NCI-H1105 (cell line): ENCODE data around the gene FOXO1.
"Not testable (repeated sequence)": the region's sequence is repeated elsewhere in the genome, so short reads cannot be mapped to it uniquely, and the experiment has no call there.

Experiments used
- DNase-seq: peaks from one replicate; lab custom pipeline; 2025; lab: John Stamatoyannopoulos, UW

The FOXO1 gene

DNA sequence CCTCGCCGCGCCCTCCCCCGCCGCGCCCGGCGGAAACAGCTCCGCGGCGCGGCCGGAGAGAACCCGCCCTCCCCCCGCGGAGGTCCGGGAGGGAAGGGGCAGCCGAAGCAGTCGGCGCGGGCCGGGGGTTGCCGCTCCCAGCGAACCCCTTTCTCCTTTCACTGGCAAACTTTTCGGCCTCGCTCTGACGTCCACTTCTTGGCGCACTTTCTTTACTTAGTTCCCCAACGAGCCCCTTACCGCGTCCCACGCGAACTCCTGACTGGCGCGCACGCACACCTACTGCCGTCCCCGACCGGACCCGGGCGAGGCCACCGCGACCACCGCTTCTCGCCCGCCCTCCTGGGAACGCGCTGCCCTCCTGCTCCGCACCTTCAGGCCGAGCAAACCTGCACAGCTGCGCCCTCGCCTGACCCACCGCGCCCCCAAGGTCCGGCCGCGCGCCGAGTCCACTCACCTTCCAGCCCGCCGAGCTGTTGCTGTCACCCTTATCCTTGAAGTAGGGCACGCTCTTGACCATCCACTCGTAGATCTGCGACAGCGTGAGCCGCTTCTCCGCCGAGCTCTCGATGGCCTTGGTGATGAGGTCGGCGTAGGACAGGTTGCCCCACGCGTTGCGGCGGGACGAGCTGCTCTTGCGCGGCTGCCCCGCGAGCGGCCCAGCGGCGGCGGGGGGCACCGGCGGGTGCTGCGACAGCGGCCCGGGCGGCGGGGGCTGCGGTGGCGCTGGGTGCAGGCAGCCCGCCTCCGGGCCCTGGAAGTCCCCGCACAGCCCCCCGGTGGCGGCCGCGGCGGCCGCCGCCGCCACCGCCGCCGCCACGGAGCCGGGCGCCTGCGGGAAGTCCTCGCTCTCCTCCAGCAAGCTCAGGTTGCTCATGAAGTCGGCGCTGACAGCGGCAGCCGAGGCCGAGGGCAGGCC, 1.1 kb downstream of the FOXO1 start:
- peak; percentile 29 for DNase-seq

- no peak for DNase-seq
Measured at GRCh38 chr13:40664350-40665125, 1.9 kb downstream of the FOXO1 start.

GRCh38 chr13:40664100-40664349, 2.4 kb downstream of the FOXO1 start:
- not testable (repeated sequence) for DNase-seq

DNA sequence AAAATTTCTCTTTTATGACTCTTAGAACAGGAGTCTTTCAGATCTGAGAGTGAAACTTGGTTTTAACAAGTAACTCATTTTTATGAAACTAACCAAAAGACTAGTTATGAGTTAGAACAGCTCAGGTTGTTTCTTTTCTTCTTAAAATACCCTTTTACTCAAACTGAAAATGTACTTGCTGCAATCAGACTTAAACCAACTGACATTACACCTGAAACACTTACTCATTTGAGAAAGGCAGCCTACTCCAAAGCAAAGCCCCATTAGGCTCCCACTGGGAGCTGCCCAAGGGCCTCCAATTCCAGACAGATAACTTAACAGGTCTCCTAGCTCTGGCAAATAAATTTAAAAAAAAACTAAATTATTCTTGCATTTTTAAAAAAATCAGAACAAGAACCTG, 3.6 kb downstream of the FOXO1 start:
- DNase-seq = no peak

DNA sequence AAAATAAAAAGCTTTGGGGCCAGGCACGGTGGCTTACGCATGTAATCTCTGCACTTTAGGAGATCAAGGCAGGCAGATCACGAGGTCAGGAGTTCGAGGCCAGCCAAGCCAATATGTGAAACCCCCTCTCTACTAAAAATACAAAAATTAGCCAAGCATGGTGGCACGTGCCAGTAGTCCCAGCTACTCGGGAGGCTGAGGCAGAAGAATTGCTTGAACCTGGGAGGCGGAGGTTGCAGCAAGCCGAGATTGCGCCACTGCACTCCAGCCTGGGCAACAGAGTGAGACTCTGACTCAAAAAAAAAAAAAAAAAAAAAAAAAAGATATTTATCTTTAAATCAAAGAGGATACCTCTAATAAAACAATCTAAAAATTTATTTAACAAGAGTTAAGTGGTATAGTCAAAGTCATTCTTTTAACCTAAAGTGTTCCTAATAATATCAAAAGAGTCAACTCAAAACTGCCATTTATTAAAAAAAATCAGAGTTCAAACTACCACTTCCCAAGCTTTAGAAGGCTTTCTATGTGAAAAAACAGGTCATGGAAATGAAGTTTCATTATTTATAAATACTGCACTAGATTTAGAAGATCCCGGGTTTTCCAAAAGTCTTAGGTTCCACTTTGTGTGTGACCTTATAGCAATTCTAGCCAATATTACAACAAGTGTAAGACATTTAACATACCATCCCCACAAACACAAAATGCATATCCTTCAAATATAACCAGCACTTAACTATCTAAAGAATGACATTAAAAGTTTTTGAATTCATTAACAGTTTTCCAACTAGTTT, 4.4 kb downstream of the FOXO1 start:
- no peak for DNase-seq

DNA sequence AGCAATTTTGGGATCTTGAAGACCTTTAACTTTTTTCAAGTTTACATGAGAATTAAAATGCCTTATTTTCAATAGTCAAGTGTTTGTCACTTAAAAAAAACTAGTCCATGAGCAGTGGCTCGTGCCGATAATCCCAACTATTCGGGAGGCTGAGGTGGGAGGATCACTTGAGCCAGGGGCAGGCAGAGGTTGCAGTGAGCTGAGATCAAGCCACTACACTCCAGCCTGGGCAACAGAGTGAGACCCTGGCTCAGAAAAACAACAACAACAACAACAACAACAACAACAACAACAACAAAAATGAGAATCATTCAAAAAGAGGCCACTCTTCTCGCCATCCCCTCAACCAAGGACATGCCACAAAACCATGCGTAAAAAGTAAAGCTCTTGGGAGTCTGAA, 5.7 kb downstream of the FOXO1 start:
- no peak for DNase-seq

DNA sequence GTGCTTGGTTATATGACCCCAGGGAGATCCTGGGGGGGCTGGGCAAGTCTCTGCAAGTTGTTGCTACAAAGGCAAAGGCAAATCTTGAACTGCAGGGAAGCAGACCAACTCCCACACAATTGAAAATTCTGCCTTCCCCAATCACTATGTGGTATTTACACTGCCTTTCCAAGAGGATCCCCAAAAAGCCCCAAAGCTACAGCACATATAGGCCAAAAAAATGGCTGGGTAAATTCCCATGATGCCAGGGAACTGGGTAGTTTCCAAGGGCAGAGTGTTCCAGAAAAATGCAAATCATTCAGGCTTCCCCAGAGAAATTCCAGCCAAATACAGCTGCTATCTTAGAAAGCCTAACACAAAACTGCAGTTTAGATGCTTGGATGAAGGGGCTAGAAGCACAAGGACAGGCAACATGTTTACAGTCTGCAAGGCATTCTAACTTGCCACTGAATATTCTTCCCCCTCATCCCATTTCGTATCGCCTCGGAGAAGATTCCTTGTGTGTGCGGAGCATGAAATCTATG, 6.2 kb downstream of the FOXO1 start:
- no peak for DNase-seq

GRCh38 chr13:40657951-40658350, 8.5 kb downstream of the FOXO1 start:
- DNase-seq = no peak

GRCh38 chr13:40657307-40657706, 9.1 kb downstream of the FOXO1 start:
- DNase-seq = no peak

DNA sequence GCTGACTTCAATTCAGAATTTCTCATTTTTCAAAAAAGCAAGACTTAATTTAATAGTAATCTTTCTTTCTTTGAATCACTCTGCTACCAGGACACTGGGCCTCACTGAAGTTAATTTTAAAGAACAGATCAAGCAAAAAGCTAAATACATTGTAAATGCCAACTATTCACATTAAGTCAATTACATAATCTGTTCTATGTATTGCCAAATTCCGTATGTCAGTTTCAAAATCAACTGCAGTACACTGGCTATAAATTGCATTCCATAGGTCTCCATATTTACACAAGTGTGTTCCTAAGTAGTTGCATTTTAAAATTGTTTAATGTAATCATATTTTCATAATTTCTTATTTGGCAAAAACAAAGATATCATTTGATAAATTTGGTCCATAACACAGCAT, 10.1 kb downstream of the FOXO1 start:
- no peak for DNase-seq

DNA sequence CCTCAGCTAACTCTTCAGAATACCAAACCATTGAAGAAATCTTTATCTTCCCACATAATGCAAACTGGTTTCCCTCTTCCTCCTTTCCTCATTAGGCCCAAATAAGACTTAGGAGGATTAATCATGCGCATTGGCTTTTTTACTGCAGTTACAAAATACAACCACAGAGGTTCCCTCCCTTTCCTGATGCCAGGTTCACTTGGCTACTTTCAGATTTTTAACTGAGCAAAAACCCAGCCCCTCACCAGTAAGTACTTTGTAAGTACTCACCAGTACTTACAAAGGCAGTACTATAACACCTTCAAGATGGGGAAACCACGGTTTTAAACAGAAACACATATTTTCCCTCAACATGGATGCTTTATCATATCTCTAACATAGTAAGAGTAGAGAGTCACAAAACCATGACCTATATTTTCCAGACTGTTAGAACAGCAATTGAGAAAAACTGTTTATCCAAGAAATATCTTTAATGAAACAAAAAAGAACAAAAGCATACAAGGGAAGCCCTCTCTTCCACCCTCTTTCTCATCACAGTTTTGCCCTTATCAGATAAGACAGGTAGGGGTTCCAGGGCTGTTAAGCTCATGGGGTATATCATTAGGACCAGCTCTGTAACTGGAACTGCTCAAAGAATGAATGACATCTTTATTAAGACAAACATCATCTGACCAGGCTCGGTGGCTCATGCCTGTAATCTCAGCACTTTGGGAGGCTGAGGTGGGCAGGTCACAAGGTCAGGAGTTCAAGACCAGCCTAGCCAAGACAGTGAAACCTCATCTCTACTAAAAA, 12.7 kb downstream of the FOXO1 start:
- DNase-seq = no peak

DNA sequence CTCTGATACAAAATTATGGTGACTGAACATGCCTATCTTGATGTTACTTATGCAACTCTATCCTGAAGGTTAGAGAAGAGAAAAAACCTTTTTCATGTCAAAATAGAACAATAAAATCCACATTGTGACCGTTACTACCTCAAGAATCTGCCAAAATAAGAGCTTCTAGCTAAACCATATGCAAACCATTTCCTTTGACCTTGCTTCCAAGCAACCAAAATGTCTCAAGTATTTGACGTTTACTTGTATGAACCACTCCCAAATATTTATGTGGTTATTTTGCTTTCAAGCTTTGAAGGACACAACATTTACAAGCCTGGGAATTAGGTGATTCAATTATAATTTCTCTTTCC, 13.9 kb downstream of the FOXO1 start:
- DNase-seq = no peak

- DNase-seq = no peak
Measured at GRCh38 chr13:40651866-40652587, 14.4 kb downstream of the FOXO1 start.

- no peak for DNase-seq
Measured at GRCh38 chr13:40648841-40649240, 17.6 kb downstream of the FOXO1 start.

GRCh38 chr13:40648040-40648439, 18.4 kb downstream of the FOXO1 start:
- DNase-seq = no peak

- DNase-seq = no peak
Measured at GRCh38 chr13:40644838-40645604, 21.4 kb downstream of the FOXO1 start.

GRCh38 chr13:40640845-40641458, 25.5 kb downstream of the FOXO1 start:
- DNase-seq = no peak

- DNase-seq = no peak
Measured at GRCh38 chr13:40640202-40640601, 26.2 kb downstream of the FOXO1 start.

GRCh38 chr13:40639221-40639681, 27.2 kb downstream of the FOXO1 start:
- no peak for DNase-seq

GRCh38 chr13:40637643-40638042, 28.8 kb downstream of the FOXO1 start:
- DNase-seq = no peak
